WERI-Rb-1 (cell line): Measurements from ENCODE around the gene GPR161.

Source experiments
- DNase-seq: peaks from one replicate; pipeline ENCODE4 v3.0.0-alpha.2; 2020
- H3K27ac ChIP-seq: fragments of 250-450 bp; sonication (Bioruptor Pico); 2 replicates; pipeline ENCODE4 v1.5.1; 2020; ENCODE audit warnings: mild to moderate bottlenecking, moderate library complexity
- H3K27me3 ChIP-seq: fragments of 250-450 bp; sonication (Bioruptor Pico); 2 replicates; pipeline ENCODE4 v1.5.1; 2021; ENCODE audit warnings: mild to moderate bottlenecking, low read depth, moderate library complexity; ENCODE audit not compliant: insufficient read depth, severe bottlenecking
- H3K36me3 ChIP-seq: fragments of 250-450 bp; sonication (Bioruptor Pico); 2 replicates; pipeline ENCODE4 v1.5.1; 2020; ENCODE audit warnings: mild to moderate bottlenecking, moderate library complexity
- H3K4me3 ChIP-seq: 2 replicates; pipeline ENCODE4 v1.5.1; 2011; ENCODE audit warnings: low read depth, mild to moderate bottlenecking, control low read depth, low read length
- H3K9me3 ChIP-seq: fragments of 250-450 bp; sonication (Bioruptor Pico); 2 replicates; pipeline ENCODE4 v1.5.1; 2021; ENCODE audit warnings: mild to moderate bottlenecking, moderate library complexity; ENCODE audit not compliant: severe bottlenecking
- TF ChIP-seq, protein P1 (sequence below): IDR thresholded peaks from 2 replicates; pipeline ENCODE4 v1.5.1; 2011; ENCODE audit warnings: low read depth, mild to moderate bottlenecking, control low read depth, inconsistent platforms, low read length

Gene GPR161

DNA sequence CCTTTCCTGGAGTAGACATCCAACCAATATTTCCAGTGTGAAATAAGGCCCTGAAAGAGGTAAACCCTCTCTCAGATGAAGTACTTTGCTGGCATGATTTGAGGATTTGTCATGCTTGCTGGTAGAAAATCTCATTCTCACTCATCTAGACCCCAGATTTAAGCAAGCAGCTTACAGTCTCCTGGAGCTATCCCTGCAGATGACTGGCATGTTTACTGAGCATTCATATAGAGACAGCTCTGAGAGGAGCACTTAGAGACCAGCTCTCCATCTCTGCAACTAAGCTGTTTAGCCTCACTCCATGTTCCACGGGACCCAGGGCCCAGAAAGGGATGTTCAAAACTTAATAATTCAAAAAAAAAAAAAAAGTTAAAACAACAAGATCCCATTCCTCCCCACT lies 34.2 kb downstream of the GPR161 start:
- no peak for DNase-seq
- TF ChIP-seq, protein P1, sequence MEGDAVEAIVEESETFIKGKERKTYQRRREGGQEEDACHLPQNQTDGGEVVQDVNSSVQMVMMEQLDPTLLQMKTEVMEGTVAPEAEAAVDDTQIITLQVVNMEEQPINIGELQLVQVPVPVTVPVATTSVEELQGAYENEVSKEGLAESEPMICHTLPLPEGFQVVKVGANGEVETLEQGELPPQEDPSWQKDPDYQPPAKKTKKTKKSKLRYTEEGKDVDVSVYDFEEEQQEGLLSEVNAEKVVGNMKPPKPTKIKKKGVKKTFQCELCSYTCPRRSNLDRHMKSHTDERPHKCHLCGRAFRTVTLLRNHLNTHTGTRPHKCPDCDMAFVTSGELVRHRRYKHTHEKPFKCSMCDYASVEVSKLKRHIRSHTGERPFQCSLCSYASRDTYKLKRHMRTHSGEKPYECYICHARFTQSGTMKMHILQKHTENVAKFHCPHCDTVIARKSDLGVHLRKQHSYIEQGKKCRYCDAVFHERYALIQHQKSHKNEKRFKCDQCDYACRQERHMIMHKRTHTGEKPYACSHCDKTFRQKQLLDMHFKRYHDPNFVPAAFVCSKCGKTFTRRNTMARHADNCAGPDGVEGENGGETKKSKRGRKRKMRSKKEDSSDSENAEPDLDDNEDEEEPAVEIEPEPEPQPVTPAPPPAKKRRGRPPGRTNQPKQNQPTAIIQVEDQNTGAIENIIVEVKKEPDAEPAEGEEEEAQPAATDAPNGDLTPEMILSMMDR, result no peak
- Histone ChIP-seq H3K9me3 (no peaks in the 10 kb centered on the region), H3K27ac (no peak overlapping the region), H3K36me3 (no peaks in the 10 kb centered on the region), H3K27me3 (no peaks in the 10 kb centered on the region), H3K4me3 (no peak overlapping the region)

DNA sequence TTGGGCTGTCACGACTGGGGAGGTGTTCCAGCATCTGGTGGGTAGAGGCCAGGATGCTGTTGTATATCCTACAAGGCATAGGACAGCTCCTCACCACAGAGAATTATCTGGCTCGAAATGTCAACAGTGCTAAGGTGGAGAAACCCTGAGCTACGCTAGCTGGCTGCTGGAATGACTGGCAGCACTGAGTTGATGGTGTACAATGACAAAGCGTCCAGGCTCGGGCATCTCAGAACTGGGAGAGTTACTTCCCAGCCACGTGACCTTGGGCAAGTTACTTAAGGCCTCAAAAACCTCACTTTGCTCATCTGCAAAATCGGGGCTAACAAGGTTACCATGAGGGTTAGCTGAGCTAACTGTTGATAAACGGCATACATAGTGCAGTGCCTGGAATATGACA lies 35.4 kb downstream of the GPR161 start:
- H3K4me3 ChIP-seq, result no peak overlapping the region
- TF ChIP-seq, protein P1, result no peak

DNA sequence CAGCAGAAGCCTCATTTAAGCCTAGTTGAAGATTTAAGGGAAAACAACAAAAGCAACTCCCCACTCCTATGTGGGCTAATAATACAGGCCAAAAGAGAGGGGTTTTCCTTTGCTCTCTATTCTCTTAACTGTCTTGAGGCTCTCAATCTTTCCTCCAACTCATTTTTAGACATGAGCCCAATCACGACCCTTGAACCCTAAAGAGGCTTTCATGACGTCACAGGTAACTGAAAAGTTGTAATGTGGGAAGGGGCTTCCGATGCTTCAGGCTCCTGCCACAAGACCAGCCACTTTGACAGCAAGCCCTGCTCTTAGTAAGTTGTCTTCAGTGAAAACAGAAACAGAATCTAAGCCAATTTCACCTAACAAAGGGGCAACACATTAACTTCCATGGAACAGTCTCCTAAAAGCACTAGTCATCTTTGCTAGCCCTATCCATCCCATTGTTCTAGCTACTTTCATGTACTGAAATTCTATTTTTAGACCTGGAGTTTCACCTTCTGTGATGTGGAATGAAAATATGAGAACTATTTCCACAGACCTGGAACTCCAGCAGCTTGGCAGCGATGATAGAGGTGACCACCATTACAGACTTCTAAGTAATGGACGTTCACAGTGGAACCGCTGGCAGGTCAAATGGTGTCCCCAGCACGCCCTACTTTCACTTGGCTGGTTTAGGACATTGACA lies 36.3 kb downstream of the GPR161 start:
- no peak overlapping the region for H3K4me3 ChIP-seq
- H3K27ac ChIP-seq, result no peak overlapping the region
- no peaks in the 10 kb centered on the region for H3K27me3 ChIP-seq
- TF ChIP-seq, protein P1, result no peak
- DNase-seq, result no peak
- no peaks in the 10 kb centered on the region for H3K9me3 ChIP-seq
- H3K36me3 ChIP-seq, result no peaks in the 10 kb centered on the region

More for the DNA sequence above, 35.4 kb downstream of the GPR161 start:
- no peak for DNase-seq
- no peaks in the 10 kb centered on the region for H3K36me3 ChIP-seq
- no peak overlapping the region for H3K27ac ChIP-seq
- no peaks in the 10 kb centered on the region for H3K9me3 ChIP-seq
- no peaks in the 10 kb centered on the region for H3K27me3 ChIP-seq

DNA sequence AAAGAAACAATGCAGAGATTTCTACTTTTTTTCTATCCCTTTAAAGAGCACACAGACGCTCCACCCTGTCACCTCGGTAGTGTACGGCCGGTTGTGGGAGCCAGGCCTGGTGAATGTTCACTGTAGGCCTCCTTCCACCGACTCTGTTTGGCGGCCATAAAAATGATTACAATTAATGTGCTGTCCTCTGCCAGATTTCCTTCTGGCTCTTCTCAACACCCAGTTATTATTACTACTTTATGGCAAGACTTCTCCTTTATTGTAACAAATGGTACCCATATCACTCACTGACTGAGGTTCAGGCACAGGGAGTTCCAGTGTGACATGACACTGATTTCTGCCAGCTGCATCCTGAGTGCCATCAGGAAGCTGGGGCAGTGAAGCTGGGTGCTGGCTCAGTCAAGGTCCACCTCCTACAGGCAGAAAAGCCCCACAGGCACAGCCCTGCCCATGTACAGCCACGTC lies 37.4 kb downstream of the GPR161 start:
- no peak for DNase-seq
- TF ChIP-seq, protein P1, result no peak
- Histone ChIP-seq H3K9me3 (no peaks in the 10 kb centered on the region), H3K27ac (no peak overlapping the region), H3K27me3 (no peaks in the 10 kb centered on the region), H3K4me3 (no peak overlapping the region), H3K36me3 (no peaks in the 10 kb centered on the region)

DNA sequence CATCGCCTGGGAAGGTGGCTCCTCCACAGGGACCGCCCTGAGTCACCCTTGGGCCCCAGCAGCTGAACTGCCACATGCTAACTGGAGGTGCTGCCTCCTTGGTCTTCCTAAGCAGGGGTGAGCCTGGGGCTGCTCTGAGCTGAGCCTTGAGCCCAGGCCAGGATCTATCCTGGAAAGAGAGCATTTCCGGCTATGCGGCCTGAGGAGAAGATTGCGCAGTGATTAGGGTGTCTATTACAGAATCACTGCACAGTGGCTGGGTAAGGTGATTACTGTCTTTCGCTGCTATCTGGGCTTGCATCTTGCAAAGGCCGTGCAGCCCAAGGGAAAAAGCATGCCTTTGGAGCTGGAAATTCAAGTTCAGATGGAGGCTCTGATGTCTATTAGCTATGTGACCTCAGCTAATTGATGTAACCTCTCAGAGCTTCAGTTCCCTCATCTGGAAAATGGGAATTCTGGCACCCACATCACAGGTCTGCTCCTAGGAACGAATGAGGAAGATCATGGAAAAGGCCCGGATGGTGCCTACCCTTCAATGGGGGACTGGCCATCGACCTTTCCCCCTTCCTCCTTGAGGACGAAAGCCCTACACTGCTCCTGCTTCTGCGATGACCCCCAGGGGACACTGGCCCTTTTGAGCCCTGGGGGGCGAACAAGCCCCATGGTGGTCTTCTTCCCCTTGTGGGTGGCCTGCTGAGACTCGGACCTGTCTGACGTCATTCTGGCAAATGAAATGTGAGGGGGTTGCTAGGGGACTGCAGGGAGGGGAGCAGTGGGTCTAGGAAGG lies 38.0 kb downstream of the GPR161 start:
- TF ChIP-seq, protein P1, result no peak
- no peaks in the 10 kb centered on the region for H3K36me3 ChIP-seq
- no peak overlapping the region for H3K27ac ChIP-seq
- H3K4me3 ChIP-seq, result no peak overlapping the region
- no peak for DNase-seq
- H3K27me3 ChIP-seq, result no peaks in the 10 kb centered on the region
- no peaks in the 10 kb centered on the region for H3K9me3 ChIP-seq
